Measurements from ENCODE around the gene MAGI2.

MAGI2 gene

GRCh38 chr7:79217468-79217867 is 236.0 kb downstream of the MAGI2 start:
- no peak overlapping the region for H3K4me3 ChIP-seq (ENCODE audit: severe bottlenecking)
- H3K27ac ChIP-seq (ENCODE audit: poor library complexity, severe bottlenecking), result no peak overlapping the region
- DNase-seq (ENCODE audit: low spot score), result no peak
- no peaks in the 10 kb centered on the region for H3K27me3 ChIP-seq (ENCODE audit: insufficient read depth, poor library complexity, severe bottlenecking)
- TF ChIP-seq CTCF (IDR thresholded peaks at IDR 0.05; ENCODE audit: poor library complexity, severe bottlenecking), result no peak
- peaks cover 11% of the 10 kb centered on the region for H3K4me1 ChIP-seq (ENCODE audit: insufficient read depth, poor library complexity, severe bottlenecking)
- ATAC-seq (ENCODE audit: low read depth), result peak; percentile 96
- no peaks in the 10 kb centered on the region for H3K9me3 ChIP-seq (ENCODE audit: severe bottlenecking)
- H3K36me3 ChIP-seq (ENCODE audit: low read depth), result no peaks in the 10 kb centered on the region

- H3K4me1 ChIP-seq (ENCODE audit: insufficient read depth, poor library complexity, severe bottlenecking), result peaks cover 11% of the 10 kb centered on the region
- no peak overlapping the region for H3K27ac ChIP-seq (ENCODE audit: poor library complexity, severe bottlenecking)
- no peaks in the 10 kb centered on the region for H3K9me3 ChIP-seq (ENCODE audit: severe bottlenecking)
- H3K27me3 ChIP-seq (ENCODE audit: insufficient read depth, poor library complexity, severe bottlenecking), result no peaks in the 10 kb centered on the region
- no peak for TF ChIP-seq CTCF (IDR thresholded peaks at IDR 0.05; ENCODE audit: poor library complexity, severe bottlenecking)
- no peak for DNase-seq (ENCODE audit: low spot score)
- H3K36me3 ChIP-seq (ENCODE audit: low read depth), result no peaks in the 10 kb centered on the region
- no peak overlapping the region for H3K4me3 ChIP-seq (ENCODE audit: severe bottlenecking)
- ATAC-seq (ENCODE audit: low read depth), result no peak
Observed at GRCh38 chr7:79216236-79216635, 237.2 kb downstream of the MAGI2 start.

- no peak for TF ChIP-seq CTCF (IDR thresholded peaks at IDR 0.05; ENCODE audit: poor library complexity, severe bottlenecking)
- H3K4me3 ChIP-seq (ENCODE audit: severe bottlenecking), result no peak overlapping the region
- no peaks in the 10 kb centered on the region for H3K27me3 ChIP-seq (ENCODE audit: insufficient read depth, poor library complexity, severe bottlenecking)
- H3K27ac ChIP-seq (ENCODE audit: poor library complexity, severe bottlenecking), result no peak overlapping the region
- ATAC-seq (ENCODE audit: low read depth) (no peak), DNase-seq (ENCODE audit: low spot score) (no peak)
- H3K36me3 ChIP-seq (ENCODE audit: low read depth), result no peaks in the 10 kb centered on the region
- H3K4me1 ChIP-seq (ENCODE audit: insufficient read depth, poor library complexity, severe bottlenecking), result peaks cover 6% of the 10 kb centered on the region
- H3K9me3 ChIP-seq (ENCODE audit: severe bottlenecking), result no peaks in the 10 kb centered on the region
Observed at GRCh38 chr7:79212334-79212733, 241.1 kb downstream of the MAGI2 start.

- DNase-seq (ENCODE audit: low spot score) (no peak), ATAC-seq (ENCODE audit: low read depth) (peak; percentile 62; the same call in 2 of the 3 replicates)
- H3K27me3 ChIP-seq (ENCODE audit: insufficient read depth, poor library complexity, severe bottlenecking), result no peaks in the 10 kb centered on the region
- no peaks in the 10 kb centered on the region for H3K9me3 ChIP-seq (ENCODE audit: severe bottlenecking)
- no peaks in the 10 kb centered on the region for H3K4me1 ChIP-seq (ENCODE audit: insufficient read depth, poor library complexity, severe bottlenecking)
- TF ChIP-seq CTCF (IDR thresholded peaks at IDR 0.05; ENCODE audit: poor library complexity, severe bottlenecking), result no peak
- no peaks in the 10 kb centered on the region for H3K36me3 ChIP-seq (ENCODE audit: low read depth)
- no peak overlapping the region for H3K4me3 ChIP-seq (ENCODE audit: severe bottlenecking)
- H3K27ac ChIP-seq (ENCODE audit: poor library complexity, severe bottlenecking), result no peak overlapping the region
Observed at GRCh38 chr7:79211724-79212123, 241.7 kb downstream of the MAGI2 start.

- H3K4me3 ChIP-seq (ENCODE audit: severe bottlenecking), result no peak overlapping the region
- ATAC-seq (ENCODE audit: low read depth), result 0 out of 3 replicates have a peak, but pooled peaks have one; percentile 31
- no peaks in the 10 kb centered on the region for H3K4me1 ChIP-seq (ENCODE audit: insufficient read depth, poor library complexity, severe bottlenecking)
- H3K9me3 ChIP-seq (ENCODE audit: severe bottlenecking), result no peaks in the 10 kb centered on the region
- no peaks in the 10 kb centered on the region for H3K36me3 ChIP-seq (ENCODE audit: low read depth)
- no peak overlapping the region for H3K27ac ChIP-seq (ENCODE audit: poor library complexity, severe bottlenecking)
- no peak for DNase-seq (ENCODE audit: low spot score)
- H3K27me3 ChIP-seq (ENCODE audit: insufficient read depth, poor library complexity, severe bottlenecking), result no peaks in the 10 kb centered on the region
- TF ChIP-seq CTCF (IDR thresholded peaks at IDR 0.05; ENCODE audit: poor library complexity, severe bottlenecking), result no peak
Observed at GRCh38 chr7:79199961-79200360, 253.5 kb downstream of the MAGI2 start.
